ENCODE data around the gene QRSL1.
"Not testable (repeated sequence)": the region's sequence is repeated elsewhere in the genome, so short reads cannot be mapped to it uniquely, and the experiment has no call there.

The QRSL1 gene

GRCh38 chr6:106623039-106623438 lies 6.3 kb upstream of the QRSL1 start:
- no peak for DNase-seq

- peak; percentile 29 for DNase-seq
Measured at GRCh38 chr6:106626485-106626884, 2.9 kb upstream of the QRSL1 start.

GRCh38 chr6:106627760-106628159 lies 1.6 kb upstream of the QRSL1 start:
- DNase-seq, result not testable (repeated sequence)

GRCh38 chr6:106628658-106629102 lies 698 bp upstream of the QRSL1 start:
- peak; percentile 42 for DNase-seq

GRCh38 chr6:106629859-106630163 lies 433 bp downstream of the QRSL1 start:
- peak; percentile 60 for DNase-seq

GRCh38 chr6:106630366-106630765 lies 988 bp downstream of the QRSL1 start:
- peak; percentile 10 for DNase-seq

GRCh38 chr6:106631346-106631745 lies 2.0 kb downstream of the QRSL1 start:
- no peak for DNase-seq

- DNase-seq, result no peak
Measured at GRCh38 chr6:106634565-106634964, 5.2 kb downstream of the QRSL1 start.

- no peak for DNase-seq
Measured at GRCh38 chr6:106637051-106637716, 7.8 kb downstream of the QRSL1 start.

- DNase-seq, result no peak
Measured at GRCh38 chr6:106637717-106638341, 8.5 kb downstream of the QRSL1 start.

GRCh38 chr6:106639812-106640211 lies 10.4 kb downstream of the QRSL1 start:
- no peak for DNase-seq

GRCh38 chr6:106642476-106642875 lies 13.1 kb downstream of the QRSL1 start:
- no peak for DNase-seq

- no peak for DNase-seq
Measured at GRCh38 chr6:106643061-106643460, 13.7 kb downstream of the QRSL1 start.

- DNase-seq, result no peak
Measured at GRCh38 chr6:106648651-106649308, 19.4 kb downstream of the QRSL1 start.

- DNase-seq, result no peak
Measured at GRCh38 chr6:106658469-106658868, 29.1 kb downstream of the QRSL1 start.

GRCh38 chr6:106659859-106660258 lies 30.5 kb downstream of the QRSL1 start:
- no peak for DNase-seq

- no peak for DNase-seq
Measured at GRCh38 chr6:106662458-106662857, 33.1 kb downstream of the QRSL1 start.

GRCh38 chr6:106666282-106667021 lies 37.1 kb downstream of the QRSL1 start:
- DNase-seq, result no peak

GRCh38 chr6:106667022-106667402 lies 37.6 kb downstream of the QRSL1 start:
- DNase-seq, result no peak

GRCh38 chr6:106670236-106670635 lies 40.9 kb downstream of the QRSL1 start:
- peak; percentile 36 for DNase-seq

GRCh38 chr6:106671651-106672050 lies 42.3 kb downstream of the QRSL1 start:
- DNase-seq, result no peak

- DNase-seq, result no peak
Measured at GRCh38 chr6:106674541-106675229, 45.3 kb downstream of the QRSL1 start.

GRCh38 chr6:106677282-106677681 lies 47.9 kb downstream of the QRSL1 start:
- no peak for DNase-seq
